Superior temporal gyrus (tissue), 1 donor: ENCODE results near the gene ADSS1.
"Not testable (repeated sequence)": the region's sequence is repeated elsewhere in the genome, so short reads cannot be mapped to it uniquely, and the experiment has no call there.

Experiments used
- DNase-seq: peaks from one replicate; pipeline ENCODE4 v3.0.0-alpha.2; 2016; ENCODE audit errors: extremely low spot score

ADSS1 gene

GRCh38 chr14:104717137-104717536, 6.9 kb upstream of the ADSS1 start:
- DNase-seq: no peak

GRCh38 chr14:104717646-104718045, 6.4 kb upstream of the ADSS1 start:
- no peak for DNase-seq

GRCh38 chr14:104718147-104718546, 5.9 kb upstream of the ADSS1 start:
- DNase-seq: no peak

- DNase-seq: no peak
Measured at GRCh38 chr14:104718871-104719270, 5.2 kb upstream of the ADSS1 start.

- no peak for DNase-seq
Measured at GRCh38 chr14:104719343-104719742, 4.7 kb upstream of the ADSS1 start.

- no peak for DNase-seq
Measured at GRCh38 chr14:104721505-104722431, 2.3 kb upstream of the ADSS1 start.

- DNase-seq: no peak
Measured at GRCh38 chr14:104722938-104723650, 935 bp upstream of the ADSS1 start.

- no peak for DNase-seq
Measured at GRCh38 chr14:104724407-104724980, 465 bp downstream of the ADSS1 start.

- no peak for DNase-seq
Measured at GRCh38 chr14:104724981-104725771, 1.1 kb downstream of the ADSS1 start.

GRCh38 chr14:104725772-104726548, 1.9 kb downstream of the ADSS1 start:
- DNase-seq: no peak

- no peak for DNase-seq
Measured at GRCh38 chr14:104726600-104727451, 2.8 kb downstream of the ADSS1 start.

GRCh38 chr14:104728631-104729030, 4.6 kb downstream of the ADSS1 start:
- DNase-seq: no peak

GRCh38 chr14:104729176-104729834, 5.3 kb downstream of the ADSS1 start:
- DNase-seq: not testable (repeated sequence)

GRCh38 chr14:104729835-104730181, 5.8 kb downstream of the ADSS1 start:
- DNase-seq: no peak

- DNase-seq: no peak
Measured at GRCh38 chr14:104730487-104730886, 6.5 kb downstream of the ADSS1 start.

GRCh38 chr14:104731320-104732294, 7.6 kb downstream of the ADSS1 start:
- DNase-seq: no peak

- no peak for DNase-seq
Measured at GRCh38 chr14:104732355-104732804, 8.4 kb downstream of the ADSS1 start.
